Stimulated activated CD8-positive, alpha-beta memory T cell treated with anti-CD3 and anti-CD28 coated beads, Interleukin-12 subunit alpha, Interleukin-12 subunit beta, amount 100 ng/mL, for 1 hour (primary cell): ENCODE measurements around the gene ARHGAP27.
"Not testable (repeated sequence)": the region's sequence is repeated elsewhere in the genome, so short reads cannot be mapped to it uniquely, and the experiment has no call there.

Experiments used
- DNase-seq: peaks from one replicate; pipeline ENCODE4 v3.0.0-alpha.2; 2020; ENCODE audit warnings: low read depth

The ARHGAP27 gene

DNA sequence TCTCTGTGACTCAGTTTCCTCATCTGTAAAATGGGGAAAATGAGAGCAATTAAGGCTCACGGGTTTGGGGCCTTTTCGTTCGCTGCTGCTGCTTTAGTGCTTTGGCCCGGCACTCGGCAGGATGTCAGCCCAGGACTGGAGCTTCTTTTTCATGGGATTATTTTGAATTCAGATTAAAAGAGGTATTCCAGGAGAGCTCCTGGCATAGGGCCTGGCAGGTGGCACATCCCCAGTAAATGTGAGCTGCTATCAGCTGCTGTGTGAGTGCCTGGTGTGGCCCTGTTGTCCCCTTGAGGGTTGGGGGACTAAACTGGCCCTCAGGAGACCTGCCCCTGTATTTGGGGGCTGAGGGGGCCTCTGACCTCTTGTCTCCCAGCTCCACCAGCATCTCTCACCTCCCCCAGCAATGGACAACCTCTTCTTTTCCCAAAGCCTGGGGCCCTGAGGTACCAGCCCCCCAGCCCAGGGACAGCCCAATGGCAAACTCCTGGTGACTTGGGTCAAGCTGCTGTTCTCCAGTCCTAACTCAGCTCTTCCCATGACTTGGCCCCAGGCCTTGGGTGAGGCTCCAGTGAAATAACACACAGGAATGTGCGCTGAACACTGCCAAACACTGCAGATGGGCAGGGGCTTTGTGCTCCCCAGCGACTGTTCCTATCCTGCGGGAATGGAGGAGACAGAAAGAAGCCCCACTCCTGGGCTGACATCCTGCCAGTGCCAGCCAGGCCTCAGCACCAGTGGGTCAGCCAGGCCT, 14.4 kb upstream of the ARHGAP27 start:
- DNase-seq, result not testable (repeated sequence)

DNA sequence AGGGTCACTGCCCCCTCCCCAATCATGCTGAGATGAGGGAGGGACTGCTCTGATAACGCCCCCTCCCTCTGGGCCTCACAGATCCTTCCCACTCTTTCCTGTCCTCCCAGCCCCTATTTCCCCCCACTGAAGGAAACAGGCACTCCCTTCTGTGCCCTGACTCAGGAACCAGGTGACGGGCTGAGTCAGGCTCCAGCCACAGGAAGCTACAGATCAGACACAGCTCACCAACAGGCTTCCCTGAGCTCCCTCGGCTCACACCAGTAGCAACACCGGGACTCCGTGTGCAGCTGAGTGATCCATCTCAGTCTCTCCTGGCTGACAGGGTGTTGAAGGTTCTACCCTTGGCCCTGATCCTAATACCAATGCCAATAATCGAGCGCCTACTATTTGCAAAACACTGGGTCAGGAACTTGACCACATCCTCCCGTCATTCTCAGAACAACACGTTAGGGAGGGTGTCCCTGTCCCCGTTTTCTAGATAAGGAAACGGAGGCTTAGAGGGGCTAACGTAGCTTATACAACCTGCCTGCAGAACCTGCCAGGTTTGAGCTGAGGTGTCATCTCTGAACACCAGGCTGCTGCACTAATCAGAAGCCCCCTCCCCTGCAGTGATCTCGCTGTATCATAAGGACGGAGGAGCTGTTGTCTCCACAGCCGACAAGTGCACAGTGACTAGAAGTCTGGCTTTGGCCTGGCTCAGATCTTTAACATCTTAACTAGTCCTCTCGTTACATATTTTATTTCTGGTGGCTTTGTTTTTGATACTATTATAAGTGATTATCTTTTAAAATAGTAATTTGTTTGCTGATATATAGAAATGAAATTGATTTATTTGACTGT, 13.5 kb upstream of the ARHGAP27 start:
- DNase-seq, result not testable (repeated sequence)

DNA sequence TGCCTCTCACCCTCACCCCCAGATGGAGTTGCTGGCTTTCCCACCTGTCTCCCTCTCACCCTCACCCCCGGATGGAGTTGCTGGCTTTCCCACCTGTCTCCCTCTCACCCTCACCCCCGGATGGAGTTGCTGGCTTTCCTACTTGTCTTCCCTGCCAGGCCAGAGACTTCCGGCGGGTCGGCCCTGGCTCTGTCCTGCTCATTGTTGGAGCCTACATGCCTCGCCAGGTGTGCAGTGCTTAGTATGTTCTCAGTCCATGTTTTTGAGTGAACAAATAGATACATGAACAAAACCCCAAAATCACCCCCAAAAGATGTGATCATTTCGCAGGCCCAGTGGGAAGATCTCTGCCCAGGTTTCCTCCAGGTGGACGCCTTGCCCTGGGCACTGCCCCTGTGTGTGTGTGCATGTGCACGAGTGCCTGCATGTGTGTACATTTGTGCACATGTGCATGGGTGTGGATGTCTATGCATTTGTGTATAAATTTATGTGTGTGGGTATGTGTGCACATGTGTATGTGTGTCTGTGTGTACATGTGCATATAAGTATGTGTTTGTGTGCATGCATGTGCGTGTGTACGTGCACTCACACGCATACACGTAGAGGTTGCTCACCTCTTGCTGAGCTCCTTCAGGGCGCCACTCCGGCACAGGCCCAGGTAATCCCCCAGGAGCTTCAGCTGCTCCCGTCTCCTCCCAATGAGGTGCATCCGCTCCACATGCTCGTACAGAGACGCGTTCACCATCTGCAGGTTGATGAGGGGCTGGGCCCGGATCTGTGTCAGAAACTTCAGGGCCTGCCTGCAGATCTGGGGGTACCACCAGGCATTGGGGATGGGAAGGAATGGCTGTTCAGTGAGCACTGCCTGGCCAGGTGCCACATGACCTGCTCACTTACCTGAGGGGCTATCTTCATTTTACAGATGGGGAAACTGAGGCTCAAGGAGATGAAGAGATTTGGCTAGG, 12.5 kb upstream of the ARHGAP27 start:
- not testable (repeated sequence) for DNase-seq

DNA sequence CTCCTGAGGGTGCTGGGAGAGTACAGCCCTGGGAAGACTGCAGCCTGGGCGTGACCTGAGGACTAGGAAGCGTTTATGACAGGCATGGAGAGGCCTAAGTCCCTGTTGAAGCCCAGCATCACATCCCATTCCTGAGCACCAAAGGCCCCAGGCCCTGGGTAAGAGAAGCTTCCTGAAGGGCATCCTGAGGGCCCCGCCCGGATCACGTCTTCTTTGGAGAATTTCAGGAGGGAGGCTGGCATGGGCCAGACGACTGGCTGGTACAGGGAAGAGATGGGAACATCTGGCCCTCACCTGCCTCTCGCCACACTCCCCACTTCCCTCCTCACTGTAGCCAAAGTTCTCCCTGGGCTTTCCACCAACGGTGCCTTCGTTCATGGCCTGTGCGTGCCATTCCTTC, 11.6 kb upstream of the ARHGAP27 start:
- DNase-seq, result not testable (repeated sequence)

DNA sequence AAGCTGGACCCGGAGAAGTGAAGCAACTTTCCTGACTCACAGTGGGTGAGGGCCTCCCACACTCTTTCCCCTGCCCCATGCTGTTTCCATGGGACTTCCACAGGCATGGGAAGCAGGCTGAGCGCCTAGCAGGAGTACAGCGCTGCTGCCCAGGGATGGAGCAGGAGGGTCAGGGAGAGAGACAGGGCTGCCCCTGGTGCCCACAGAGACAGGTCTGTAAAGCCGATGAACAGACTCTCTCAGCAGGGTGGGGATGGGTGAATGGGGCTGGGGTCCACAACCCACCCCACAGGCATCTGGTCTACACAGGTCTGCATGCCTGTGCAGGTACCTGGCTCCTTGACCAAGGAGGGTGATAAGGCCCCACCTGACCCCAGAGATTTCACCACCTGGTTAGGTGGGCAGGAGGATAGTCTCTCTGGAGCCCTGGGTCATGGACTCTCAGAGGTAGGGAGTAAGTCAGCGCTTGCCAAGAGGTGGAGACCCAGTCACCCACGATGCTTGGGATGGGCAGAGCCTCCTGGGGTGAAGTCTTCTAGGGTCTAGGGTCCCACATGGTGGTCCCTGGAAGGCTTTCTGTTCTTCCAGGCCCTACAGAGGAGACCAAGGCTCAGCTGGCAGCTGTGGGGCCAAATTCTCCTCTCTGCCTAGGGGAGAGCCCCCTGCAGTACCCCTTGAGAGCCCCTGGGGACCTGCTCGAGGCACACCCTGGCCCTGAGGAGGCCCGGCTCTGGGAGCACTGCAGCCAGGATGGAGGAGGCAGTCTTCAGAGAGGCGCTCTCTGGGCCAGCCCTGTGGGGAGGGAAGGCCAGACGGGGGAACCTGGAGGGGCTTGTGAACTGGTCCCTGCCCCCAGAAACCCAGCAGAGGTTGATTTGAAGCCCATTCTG, 10.9 kb upstream of the ARHGAP27 start:
- not testable (repeated sequence) for DNase-seq

DNA sequence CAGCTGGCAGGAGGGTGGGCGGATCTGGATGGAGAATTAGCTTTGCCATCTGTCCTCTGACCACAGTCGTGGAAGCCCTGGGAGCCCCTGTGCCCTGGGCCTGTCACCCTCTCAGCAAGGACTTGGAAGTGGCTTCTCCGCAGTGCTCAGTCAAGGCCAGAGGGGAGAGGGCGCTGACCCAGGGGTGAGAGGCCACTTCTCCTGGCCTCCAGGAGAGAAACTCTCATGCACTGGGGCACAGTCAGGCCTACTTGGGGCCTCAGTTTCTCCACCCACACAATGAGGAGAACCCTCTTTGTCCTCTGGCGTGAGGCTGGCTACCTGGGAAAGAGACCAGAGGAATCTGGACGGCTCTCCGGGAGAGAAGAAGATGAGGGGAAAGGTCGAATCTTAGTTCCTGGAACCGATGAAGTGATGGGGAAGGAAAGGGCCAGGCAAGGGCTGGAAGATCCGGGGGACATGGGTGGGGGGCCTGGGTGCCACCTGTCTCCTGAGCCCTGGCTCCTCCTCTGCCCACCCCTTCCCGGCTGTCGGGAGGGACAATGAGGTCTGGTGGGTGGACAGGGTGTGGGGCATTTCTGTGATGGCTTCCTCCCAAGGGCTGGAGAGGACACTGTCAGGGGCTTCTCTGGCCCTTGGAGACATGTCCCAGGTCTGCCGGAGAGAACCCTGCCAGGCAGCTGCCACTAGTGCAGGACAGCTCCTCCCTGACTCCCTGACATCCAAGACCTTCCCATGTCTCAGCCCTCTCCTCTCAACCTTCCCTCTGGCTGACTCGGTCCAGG, 9.0 kb upstream of the ARHGAP27 start:
- no peak for DNase-seq

DNA sequence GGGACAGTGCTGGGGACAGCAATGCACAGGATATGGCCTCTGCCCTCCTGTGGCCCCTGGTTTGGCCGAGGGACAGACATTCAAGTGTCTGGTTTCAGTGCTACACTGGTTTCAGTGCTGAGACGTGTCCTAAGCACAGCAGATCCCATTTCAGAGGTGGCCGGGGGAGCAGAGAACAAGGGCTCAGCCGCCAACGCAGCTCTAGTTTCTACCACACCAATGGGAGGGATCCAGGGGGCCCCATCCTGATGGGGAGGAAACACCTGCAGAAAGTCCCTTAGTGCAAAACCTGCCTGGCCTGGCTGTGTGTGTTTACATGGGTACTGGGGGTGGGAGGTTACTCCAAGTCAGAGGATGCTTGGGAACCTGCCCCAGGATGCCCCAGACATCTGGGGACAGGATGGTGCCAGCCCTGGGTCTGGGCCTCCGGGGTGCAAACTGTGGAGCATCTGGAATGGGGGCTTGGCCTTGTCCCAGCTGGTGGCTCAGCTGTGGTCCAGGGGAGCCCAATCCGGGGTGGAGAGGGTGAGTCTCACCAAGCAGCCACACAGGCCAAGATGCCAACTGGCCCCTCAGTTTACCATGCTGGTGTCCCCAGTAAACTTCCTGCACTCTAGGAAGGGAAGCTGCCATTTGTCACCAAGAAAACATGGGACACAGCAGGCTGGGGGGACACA, 8.3 kb upstream of the ARHGAP27 start:
- DNase-seq, result not testable (repeated sequence)

DNA sequence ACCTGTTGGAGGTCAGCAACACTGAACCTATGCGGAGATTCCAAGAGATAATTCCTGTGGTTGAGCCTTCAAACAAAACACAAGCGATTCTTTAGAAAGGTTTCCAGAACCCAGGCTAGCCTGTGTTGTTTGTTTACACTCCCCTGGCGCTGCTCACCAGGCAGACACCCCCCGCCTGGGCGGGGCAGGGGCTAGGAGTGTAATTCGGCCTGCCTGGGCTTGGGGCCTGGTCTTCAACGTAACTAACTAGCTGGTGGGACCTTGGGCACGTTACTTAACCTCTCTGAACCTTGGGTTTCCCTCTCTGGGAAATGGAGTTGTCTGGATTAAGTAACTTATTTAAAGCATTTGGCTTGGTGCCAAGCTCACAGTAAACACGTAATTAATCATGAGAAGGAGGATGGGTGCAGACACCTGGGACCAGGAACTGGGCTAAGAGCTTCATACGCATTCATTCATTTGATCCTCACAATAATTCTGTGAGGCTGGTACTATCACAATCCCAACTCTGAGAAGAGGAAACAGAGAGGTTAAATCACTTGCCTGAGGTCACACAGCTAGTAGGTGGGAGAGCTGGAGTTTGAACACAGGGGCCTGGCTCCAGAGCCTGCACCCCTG, 7.6 kb upstream of the ARHGAP27 start:
- no peak for DNase-seq

DNA sequence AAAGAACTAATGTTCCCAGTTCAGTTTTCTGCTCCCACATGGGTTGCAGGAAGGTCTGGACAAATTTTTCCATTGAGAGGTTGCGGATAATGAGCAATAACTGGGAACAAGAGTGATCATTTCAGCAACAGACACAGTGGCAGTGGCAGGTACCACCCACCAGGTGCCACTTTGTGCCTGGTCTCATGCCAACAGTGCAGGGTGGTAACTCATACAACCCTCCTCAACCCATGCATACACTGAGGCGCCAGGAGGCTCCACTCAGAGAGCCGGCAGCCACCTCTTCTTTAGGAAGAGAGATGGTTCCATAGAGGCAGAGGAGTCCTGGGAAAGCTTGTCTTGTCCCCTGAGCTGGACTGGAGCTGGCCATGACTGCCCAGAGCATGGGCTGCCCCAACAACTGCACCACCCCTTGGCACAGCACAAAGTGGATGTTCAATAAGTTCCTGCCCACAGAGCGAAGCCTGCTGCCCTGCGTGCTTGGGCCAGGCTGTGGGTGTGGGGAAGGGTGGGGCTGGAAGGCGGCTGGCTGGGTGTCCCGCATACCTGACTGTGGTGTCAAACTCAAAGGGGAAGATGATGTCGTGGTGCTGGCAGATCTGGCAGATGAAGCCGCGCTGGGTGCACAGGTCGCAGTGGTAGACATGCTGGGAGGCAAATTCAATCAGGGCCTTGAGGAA, 6.4 kb upstream of the ARHGAP27 start:
- DNase-seq, result no peak

DNA sequence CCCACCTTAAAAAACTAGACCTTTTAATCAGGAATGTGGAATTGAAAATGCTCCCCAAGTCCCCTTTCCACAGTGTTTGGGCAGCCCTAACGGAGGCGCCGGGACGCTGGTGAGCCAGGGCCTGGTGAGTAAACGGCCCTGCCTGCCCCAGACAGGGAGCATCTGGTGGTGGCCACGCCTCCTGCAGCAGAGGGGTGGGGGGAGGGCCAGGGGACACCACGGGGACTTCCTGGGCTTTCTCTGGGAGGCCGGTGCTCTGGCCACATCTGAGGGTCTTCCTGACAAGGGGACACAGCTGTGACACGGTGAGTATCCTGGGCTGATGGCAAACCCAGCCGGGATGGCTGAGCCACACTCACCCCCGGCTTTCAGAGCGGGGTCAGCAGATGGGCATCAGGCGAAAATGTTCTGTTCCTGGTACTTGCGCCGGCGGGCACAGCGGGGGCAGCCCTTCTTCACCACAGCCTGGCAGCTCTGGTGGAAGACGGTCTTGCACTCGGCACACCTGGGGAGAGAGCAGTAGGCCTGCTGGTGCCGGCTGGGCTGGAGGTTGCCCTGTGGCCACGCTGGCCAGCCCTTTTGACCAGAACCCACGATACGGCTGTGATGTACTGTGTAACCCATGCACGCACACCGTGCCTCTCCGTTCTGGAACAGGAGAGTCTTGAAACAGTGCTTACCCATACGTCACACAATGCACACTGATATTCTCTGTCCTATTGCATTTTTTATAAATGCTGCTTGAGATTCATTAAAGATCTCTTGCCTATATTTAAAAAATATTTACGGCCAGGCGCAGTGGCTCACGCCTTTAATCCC, 5.0 kb upstream of the ARHGAP27 start:
- DNase-seq, result no peak

DNA sequence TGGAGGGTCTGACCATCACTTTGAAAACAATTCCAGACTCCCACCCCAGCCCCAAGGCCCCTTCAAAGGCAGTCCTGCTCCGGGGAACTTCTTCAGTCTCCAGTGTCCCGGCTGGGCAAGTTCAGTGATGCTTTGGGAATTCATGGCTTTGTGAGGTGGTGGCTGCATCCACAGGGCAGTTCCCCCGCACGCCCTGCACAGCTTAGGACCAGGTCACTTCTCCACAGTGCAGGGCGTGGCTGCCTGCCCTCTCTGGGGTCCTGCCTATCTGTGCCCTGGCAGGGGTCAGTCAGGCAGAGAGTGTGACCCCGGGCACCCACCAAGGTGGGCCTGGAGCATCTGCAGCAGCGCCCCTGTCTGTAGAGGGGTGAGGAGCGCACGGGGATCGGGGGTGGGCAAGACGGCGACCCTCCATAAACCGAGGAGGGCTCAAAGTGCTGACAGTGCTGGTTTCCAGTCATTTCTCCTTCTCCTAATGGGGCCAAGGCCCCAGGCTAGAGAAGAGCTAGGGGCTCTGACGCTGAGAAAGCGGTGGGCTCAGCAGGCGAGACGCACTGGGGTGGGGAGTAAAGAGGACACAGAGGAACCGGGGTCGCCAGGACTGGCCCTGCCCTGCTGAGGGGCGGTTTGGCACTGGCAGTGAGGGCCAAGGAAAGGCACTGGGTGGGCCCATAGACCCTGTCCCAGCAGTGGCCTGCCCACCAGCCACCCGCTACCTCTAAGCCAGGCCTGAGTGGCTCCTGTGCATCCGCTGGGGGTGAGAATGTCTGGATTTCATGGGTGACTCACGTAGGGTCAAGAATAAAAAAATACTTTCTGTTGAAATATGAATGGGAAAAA, 4.2 kb upstream of the ARHGAP27 start:
- no peak for DNase-seq

DNA sequence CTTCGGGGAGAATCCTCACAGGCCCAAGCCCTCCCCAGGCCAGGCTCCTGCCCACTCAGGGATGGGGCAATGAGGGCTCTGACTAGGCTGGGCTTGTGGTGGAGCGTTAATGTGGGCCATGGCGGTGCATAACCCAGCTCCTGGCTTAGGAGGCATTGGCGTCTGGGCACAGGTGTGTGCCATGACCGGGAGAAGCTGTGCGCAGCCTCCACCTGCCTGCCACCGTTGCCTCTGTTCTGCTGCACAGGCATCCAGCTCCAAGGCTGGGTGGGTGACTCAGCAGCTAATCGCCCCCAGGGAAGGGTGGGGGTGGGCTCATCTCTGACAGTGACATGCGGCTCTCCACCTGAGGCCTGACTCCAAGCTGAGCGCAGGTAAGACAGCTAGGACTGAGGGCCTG, 3.5 kb upstream of the ARHGAP27 start:
- no peak for DNase-seq

DNA sequence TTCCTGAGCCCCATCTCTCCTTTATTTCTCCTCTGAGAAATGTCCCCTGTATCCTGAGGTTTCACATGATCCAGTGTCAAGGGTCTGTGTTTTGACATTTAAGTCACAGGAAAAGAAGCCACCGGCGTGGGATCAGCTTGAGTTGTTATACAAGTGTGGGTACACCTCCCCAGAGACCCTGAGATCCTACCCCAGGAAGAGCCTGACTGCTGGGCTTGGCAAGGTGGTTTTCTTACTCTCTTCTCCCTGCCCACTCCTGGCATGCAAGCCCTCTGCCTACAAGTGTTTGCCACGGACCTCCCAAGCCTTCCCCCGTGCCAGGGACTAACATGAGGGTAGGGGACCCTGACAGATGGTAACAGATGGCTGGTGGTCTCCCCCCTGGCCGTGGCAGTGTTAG, 2.8 kb upstream of the ARHGAP27 start:
- DNase-seq, result no peak

DNA sequence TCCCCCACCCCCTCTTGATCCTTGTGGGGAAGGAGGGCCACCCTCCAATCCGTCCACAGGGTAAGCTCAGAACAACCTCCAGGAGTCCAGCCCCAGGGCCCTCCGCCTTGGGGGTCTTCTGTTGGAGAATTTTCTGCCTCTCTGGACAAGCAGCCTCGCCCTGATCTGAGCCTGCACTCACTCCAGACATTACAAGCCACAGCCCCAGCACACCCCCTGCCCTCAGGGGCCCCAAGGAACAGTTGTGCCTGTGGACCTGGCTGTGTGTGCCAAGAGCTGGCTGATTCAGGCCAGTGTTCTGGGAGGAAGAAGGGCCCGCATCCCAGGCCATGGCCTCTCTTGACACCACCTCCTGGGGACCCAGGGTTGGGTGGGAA, 477 bp upstream of the ARHGAP27 start:
- DNase-seq, result no peak

DNA sequence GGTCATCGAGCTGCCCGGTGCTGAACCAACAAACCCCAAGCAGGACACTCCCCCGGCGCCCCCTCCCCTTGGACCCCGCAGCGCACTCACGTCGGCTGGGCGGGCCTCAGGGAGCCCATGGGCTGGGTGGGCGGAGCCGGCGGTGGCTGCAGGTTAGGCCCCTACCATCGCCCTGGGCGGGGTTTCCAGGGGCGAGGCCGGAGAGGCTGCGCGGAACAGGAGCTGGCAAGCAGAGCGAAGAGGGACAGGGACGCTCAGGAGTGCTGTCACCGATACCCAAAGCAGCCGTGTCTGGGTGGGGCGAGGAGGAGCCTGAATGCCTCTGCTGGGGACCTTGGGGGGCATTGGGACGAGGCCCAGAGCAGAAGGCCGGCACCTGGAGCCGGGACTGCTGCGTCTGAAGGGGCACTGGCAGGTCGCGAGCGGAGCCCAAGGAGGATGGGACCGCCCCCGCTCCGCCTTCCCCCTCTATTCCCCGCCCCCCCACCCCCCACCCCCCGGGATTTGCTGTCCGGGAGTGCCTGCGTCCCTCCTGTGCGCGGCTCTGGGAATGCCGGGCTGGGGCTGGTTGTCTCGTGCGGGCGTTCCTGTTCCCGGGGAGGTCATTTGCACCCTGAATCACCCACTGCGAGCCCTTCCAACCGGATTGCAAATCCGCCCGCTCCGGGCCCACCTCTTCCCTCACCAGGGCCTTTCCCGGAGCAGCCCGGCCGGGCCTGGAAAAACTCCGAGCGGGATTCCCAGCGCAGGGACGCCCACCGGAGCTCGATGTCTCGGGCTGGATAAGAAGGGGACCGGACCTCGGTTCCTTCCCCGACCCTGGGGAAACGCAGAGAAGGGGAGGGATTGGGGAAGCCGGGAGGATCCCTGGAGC, 902 bp downstream of the ARHGAP27 start:
- peak; percentile 45 for DNase-seq
